Measurements from ENCODE around the gene NR2F1-AS1.
A peak's percentile ranks its signal among the peaks of the same experiment; 100 is the strongest.
"Not testable (repeated sequence)": the region's sequence is repeated elsewhere in the genome, so short reads cannot be mapped to it uniquely, and the experiment has no call there.

The NR2F1-AS1 gene

GRCh38 chr5:93460286-93460685, 120.7 kb downstream of the NR2F1-AS1 start:
- TF ChIP-seq CTCF (IDR thresholded peaks at IDR 0.05; ENCODE audit: low read depth, low read length), result no peak
- no peak overlapping the region for H3K4me3 ChIP-seq (ENCODE audit: low read depth, low read length)
- no peak for DNase-seq (ENCODE audit: low read depth, low spot score)
- in situ Hi-C loops (cut with HindIII; ENCODE audit: low sequenced_read_pairs), result no loop called here

GRCh38 chr5:93456796-93457195, 124.2 kb downstream of the NR2F1-AS1 start:
- H3K4me3 ChIP-seq (ENCODE audit: low read depth, low read length); in situ Hi-C loops (cut with HindIII; ENCODE audit: low sequenced_read_pairs); DNase-seq (ENCODE audit: low read depth, low spot score): not testable (repeated sequence)

GRCh38 chr5:93454896-93455295, 126.1 kb downstream of the NR2F1-AS1 start:
- TF ChIP-seq CTCF (IDR thresholded peaks at IDR 0.05; ENCODE audit: low read depth, low read length), result no peak
- no peak for DNase-seq (ENCODE audit: low read depth, low spot score)
- in situ Hi-C loops (cut with HindIII; ENCODE audit: low sequenced_read_pairs), result no loop called here
- H3K4me3 ChIP-seq (ENCODE audit: low read depth, low read length), result no peak overlapping the region

GRCh38 chr5:93452255-93452654, 128.8 kb downstream of the NR2F1-AS1 start:
- in situ Hi-C loops (cut with HindIII; ENCODE audit: low sequenced_read_pairs), result no loop called here
- no peak for TF ChIP-seq CTCF (IDR thresholded peaks at IDR 0.05; ENCODE audit: low read depth, low read length)

GRCh38 chr5:93438124-93438523, 142.9 kb downstream of the NR2F1-AS1 start:
- no peak for TF ChIP-seq CTCF (IDR thresholded peaks at IDR 0.05; ENCODE audit: low read depth, low read length)
- H3K4me3 ChIP-seq (ENCODE audit: low read depth, low read length), result no peak overlapping the region
- DNase-seq (ENCODE audit: low read depth, low spot score), result no peak
- in situ Hi-C loops (cut with HindIII; ENCODE audit: low sequenced_read_pairs), result no loop called here

More at GRCh38 chr5:93452255-93452654, 128.8 kb downstream of the NR2F1-AS1 start:
- no peak for DNase-seq (ENCODE audit: low read depth, low spot score)
- H3K4me3 ChIP-seq (ENCODE audit: low read depth, low read length), result no peak overlapping the region

GRCh38 chr5:93436083-93436482, 144.9 kb downstream of the NR2F1-AS1 start:
- in situ Hi-C loops (cut with HindIII; ENCODE audit: low sequenced_read_pairs), result no loop called here
- no peak overlapping the region for H3K4me3 ChIP-seq (ENCODE audit: low read depth, low read length)
- no peak for TF ChIP-seq CTCF (IDR thresholded peaks at IDR 0.05; ENCODE audit: low read depth, low read length)
- no peak for DNase-seq (ENCODE audit: low read depth, low spot score)

GRCh38 chr5:93433422-93433821, 147.6 kb downstream of the NR2F1-AS1 start:
- peak; percentile 63 for DNase-seq (ENCODE audit: low read depth, low spot score)
- TF ChIP-seq CTCF (IDR thresholded peaks at IDR 0.05; ENCODE audit: low read depth, low read length), result no peak
- in situ Hi-C loops (cut with HindIII; ENCODE audit: low sequenced_read_pairs), result no loop called here
- no peak overlapping the region for H3K4me3 ChIP-seq (ENCODE audit: low read depth, low read length)

Measured in astrocyte of the spinal cord (primary cell).